ENCODE measurements around the gene DOCK4. TPM values are rescaled to one million over a fixed set of nuclear protein-coding genes. Genes with fewer than 3 reads are reported as not detected.
A peak's percentile ranks its signal among the peaks of the same experiment; 100 is the strongest.

Gene DOCK4
- total RNA-seq, 1 experiment from 2014 or later, result 4.9 TPM

DNA sequence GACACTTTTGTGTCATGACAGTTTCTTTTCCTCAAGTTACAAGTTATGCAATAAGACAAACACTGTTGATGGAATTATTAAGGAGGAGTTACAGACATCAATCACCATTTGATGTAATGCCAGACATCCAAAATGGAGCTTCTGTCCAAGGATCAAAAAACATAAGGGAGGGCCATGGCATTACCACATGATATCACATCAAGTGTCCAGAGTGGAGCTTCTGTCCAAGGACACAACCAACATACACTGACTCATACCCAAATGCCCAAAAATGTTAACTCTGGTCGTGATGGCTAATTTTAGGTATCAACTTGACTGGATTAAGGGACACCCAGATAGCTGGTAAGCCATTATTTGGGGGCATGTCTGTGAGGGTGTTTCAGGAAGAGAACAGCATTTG is 140.4 kb downstream of the DOCK4 start:
- Histone ChIP-seq H3K23ac (ENCODE audit: insufficient read length, low read depth, low read length) (no peak overlapping the region), H3K79me1 (ENCODE audit: insufficient read depth, low read depth, low read length, poor library complexity, severe bottlenecking) (no peaks in the 10 kb centered on the region), H3K4ac (ENCODE audit: low read depth, low read length) (no peak overlapping the region), H2BK12ac (ENCODE audit: insufficient read length, low read depth, low read length) (no peak overlapping the region), H2BK5ac (ENCODE audit: insufficient read length, low read length) (no peak overlapping the region), H3K79me2 (ENCODE audit: insufficient read depth, low read length) (no peaks in the 10 kb centered on the region), H3K4me1 (ENCODE audit: insufficient read depth, low read length) (no peaks in the 10 kb centered on the region; the same call in 1 of the 2 replicates), H3K27me3 (ENCODE audit: insufficient read depth, low read length) (no peaks in the 10 kb centered on the region), H4K8ac (replicated peaks; ENCODE audit: insufficient read length, low read depth, low read length) (no peak overlapping the region), H4K5ac (ENCODE audit: insufficient read length, low read depth, low read length) (no peak overlapping the region), H3K18ac (ENCODE audit: insufficient read length, low read depth, low read length) (no peak overlapping the region), H3T11ph (ENCODE audit: low read length) (no peak overlapping the region), H2BK20ac (ENCODE audit: low read depth, low read length, poor library complexity, severe bottlenecking) (no peak overlapping the region), H2BK120ac (ENCODE audit: low read depth, low read length, poor library complexity, severe bottlenecking) (no peak overlapping the region), H4K20me1 (ENCODE audit: control insufficient read depth, insufficient read depth, insufficient read length) (no peaks in the 10 kb centered on the region), H3K9ac (ENCODE audit: extremely low read depth, insufficient read length, low read length) (no peak overlapping the region), H2AFZ (ENCODE audit: low read length) (no peak overlapping the region), H3K14ac (ENCODE audit: insufficient read depth, low read length) (no peak overlapping the region), H2BK15ac (ENCODE audit: low read depth, low read length) (no peak overlapping the region), H2AK5ac (ENCODE audit: insufficient read length, low read length) (no peak overlapping the region), H4K91ac (ENCODE audit: insufficient read length, low read depth, low read length) (no peak overlapping the region), H3K9me3 (ENCODE audit: control insufficient read depth, low read depth, low read length) (no peaks in the 10 kb centered on the region), H3K27ac (ENCODE audit: insufficient read length, low read depth, low read length) (no peak overlapping the region), H3K4me2 (ENCODE audit: insufficient read depth, insufficient read length, low read length) (no peak overlapping the region), H3K56ac (ENCODE audit: insufficient read length, low read depth, low read length) (no peak overlapping the region), H3K23me2 (ENCODE audit: insufficient read length, low read depth, low read length, poor library complexity, severe bottlenecking) (no peaks in the 10 kb centered on the region)
- H3K36me3 Mint-ChIP-seq (ENCODE audit: insufficient read depth in 1 of 3, low read depth in 3 of 3), result no peaks in the 10 kb centered on the region
- peak overlapping the region in 1 of 3 experiments; percentile 76; a peak in 1 of 7 replicates for H3K27ac Mint-ChIP-seq
- no peaks in the 10 kb centered on the region for H3K27me3 Mint-ChIP-seq (ENCODE audit: low read depth)
- no CpG with 5 or more reads among the region's 1 CpG for WGBS (ENCODE audit: extremely low coverage, insufficient read length, low lambda C conversion rate)
- no peaks in the 10 kb centered on the region for H3K9me3 Mint-ChIP-seq
- DNase-seq, result no peak
- H3K4me3 Mint-ChIP-seq, result no peak overlapping the region
- TF ChIP-seq, protein P1, sequence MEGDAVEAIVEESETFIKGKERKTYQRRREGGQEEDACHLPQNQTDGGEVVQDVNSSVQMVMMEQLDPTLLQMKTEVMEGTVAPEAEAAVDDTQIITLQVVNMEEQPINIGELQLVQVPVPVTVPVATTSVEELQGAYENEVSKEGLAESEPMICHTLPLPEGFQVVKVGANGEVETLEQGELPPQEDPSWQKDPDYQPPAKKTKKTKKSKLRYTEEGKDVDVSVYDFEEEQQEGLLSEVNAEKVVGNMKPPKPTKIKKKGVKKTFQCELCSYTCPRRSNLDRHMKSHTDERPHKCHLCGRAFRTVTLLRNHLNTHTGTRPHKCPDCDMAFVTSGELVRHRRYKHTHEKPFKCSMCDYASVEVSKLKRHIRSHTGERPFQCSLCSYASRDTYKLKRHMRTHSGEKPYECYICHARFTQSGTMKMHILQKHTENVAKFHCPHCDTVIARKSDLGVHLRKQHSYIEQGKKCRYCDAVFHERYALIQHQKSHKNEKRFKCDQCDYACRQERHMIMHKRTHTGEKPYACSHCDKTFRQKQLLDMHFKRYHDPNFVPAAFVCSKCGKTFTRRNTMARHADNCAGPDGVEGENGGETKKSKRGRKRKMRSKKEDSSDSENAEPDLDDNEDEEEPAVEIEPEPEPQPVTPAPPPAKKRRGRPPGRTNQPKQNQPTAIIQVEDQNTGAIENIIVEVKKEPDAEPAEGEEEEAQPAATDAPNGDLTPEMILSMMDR (conservative IDR thresholded peaks at IDR 0.05), result no peak
- H3K4me1 Mint-ChIP-seq, result peaks cover 4% of the 10 kb centered on the region in 2 experiments; a peak in 3 of 4 replicates
